Naive thymus-derived CD4-positive, alpha-beta T cell (primary cell): ENCODE results near the gene PPP1R7. TPM values are rescaled to one million over a fixed set of nuclear protein-coding genes. Genes with fewer than 3 reads are reported as not detected.
"Not testable (repeated sequence)": the region's sequence is repeated elsewhere in the genome, so short reads cannot be mapped to it uniquely, and the experiment has no call there.

Source experiments
- ATAC-seq: fragments of 150-1000 bp; cut with Tn5 transposase; 2 replicates; pipeline ENCODE4 v1.10.0; 2021; ENCODE audit warnings: mild to moderate bottlenecking, moderate library complexity
- CTCF ChIA-PET: fragments of 350-600 bp; sonication (Branson Sonifier 250); formaldehyde crosslinking; loops from one replicate; lab custom pipeline; 2021; ENCODE audit warnings: antibody characterized with exemption; lab: Charles Lee
- POLR2A ChIA-PET: fragments of 350-600 bp; sonication (Branson Sonifier 250); formaldehyde crosslinking; loops from one replicate; lab custom pipeline; 2021; ENCODE audit warnings: antibody characterized with exemption, inconsistent platforms; lab: Charles Lee
- DNase-seq, 9 donors: peaks; one replicate each; pipeline versions ENCODE4 v3.0.0 to v3.0.0-alpha.2; 2020 to 2022; ENCODE audit warnings: mixed read lengths in 1 of 9
- H3K27ac ChIP-seq: one replicate; pipeline ENCODE4 v1.7.0; 2013; ENCODE audit warnings: mild to moderate bottlenecking, low read depth, low read length, moderate library complexity
- H3K27me3 ChIP-seq, 2 donors: one replicate each; pipeline ENCODE4 v1.7.0; 2013; ENCODE audit warnings: low read length in 2 of 2, mild to moderate bottlenecking in 2 of 2, moderate library complexity in 2 of 2; ENCODE audit not compliant: control insufficient read depth in 2 of 2, insufficient read depth in 2 of 2
- H3K36me3 ChIP-seq, 3 experiments: 1 replicate in 2 of 3; 2 replicates in 1 of 3; pipeline ENCODE4 v1.7.0; 2013; ENCODE audit warnings: low read length in 3 of 3, mild to moderate bottlenecking in 3 of 3, moderate library complexity in 1 of 3; ENCODE audit not compliant: insufficient read depth in 3 of 3, control insufficient read depth in 2 of 3
- H3K4me1 ChIP-seq, 2 donors: one replicate each; pipeline ENCODE4 v1.7.0; 2013; ENCODE audit warnings: low read length in 2 of 2, mild to moderate bottlenecking in 2 of 2, moderate library complexity in 1 of 2; ENCODE audit not compliant: control insufficient read depth in 2 of 2, insufficient read depth in 2 of 2
- H3K4me3 ChIP-seq: 2 replicates; pipeline ENCODE4 v1.7.0; 2013; ENCODE audit warnings: mild to moderate bottlenecking, low read length
- H3K9me3 ChIP-seq, 3 experiments: 1 replicate in 2 of 3; 2 replicates in 1 of 3; pipeline ENCODE4 v1.7.0; 2013; ENCODE audit warnings: low read length in 3 of 3; ENCODE audit not compliant: control insufficient read depth in 2 of 3
- H3K27ac Mint-ChIP-seq, 9 donors: one replicate each; pipeline ENCODE4 v1.8.0; 2020 to 2022; ENCODE audit warnings: mixed read lengths in 9 of 9, mild to moderate bottlenecking in 8 of 9, moderate library complexity in 5 of 9, inconsistent platforms in 2 of 9
- H3K27me3 Mint-ChIP-seq, 5 donors: one replicate each; pipeline ENCODE4 v1.8.0; 2021 to 2022; ENCODE audit warnings: mixed read lengths in 5 of 5, mild to moderate bottlenecking in 1 of 5
- H3K36me3 Mint-ChIP-seq, 5 donors: one replicate each; pipeline ENCODE4 v1.8.0; 2020 to 2022; ENCODE audit warnings: mixed read lengths in 5 of 5, mild to moderate bottlenecking in 3 of 5, inconsistent platforms in 1 of 5
- H3K4me1 Mint-ChIP-seq, 7 donors: one replicate each; pipeline ENCODE4 v1.8.0; 2020 to 2022; ENCODE audit warnings: mixed read lengths in 7 of 7, mild to moderate bottlenecking in 3 of 7, inconsistent platforms in 1 of 7
- H3K4me3 Mint-ChIP-seq, 10 donors: one replicate each; pipeline ENCODE4 v1.8.0; 2020 to 2022; ENCODE audit warnings: mild to moderate bottlenecking in 10 of 10, mixed read lengths in 10 of 10, moderate library complexity in 6 of 10, inconsistent platforms in 2 of 10
- H3K9me3 Mint-ChIP-seq, 11 donors: one replicate each; pipeline ENCODE4 v1.8.0; 2020 to 2022; ENCODE audit warnings: mixed read lengths in 11 of 11, mild to moderate bottlenecking in 4 of 11, inconsistent platforms in 1 of 11, moderate library complexity in 1 of 11
- intact Hi-C, 2 donors: fragments of 100-400 bp; cut with micrococcal nuclease; formaldehyde crosslinking; loops; one replicate each; pipeline ENCODE4 v1.15.1; 2023
- polyA plus RNA-seq, 2 donors: library from polyadenylated mRNA; unstranded; fragments of 300-500 nt; fragmentation: Illumina TruSeq; gene quantifications; one replicate each; pipeline ENCODE4 v1.2.3, GENCODE V29; 2021
- total RNA-seq, 6 experiments: library from RNA in 5 of 6; stranded (reverse) in 5 of 6; gene quantifications; 1 replicate in 5 of 6; 2 replicates in 1 of 6; pipeline ENCODE4 v1.2.3 and lab custom pipeline; 2021 to 2026

The PPP1R7 gene
- total and polyA plus RNA-seq, 7 experiments from 2014 or later: 39.2 to 122 (median 59.0) TPM

DNA sequence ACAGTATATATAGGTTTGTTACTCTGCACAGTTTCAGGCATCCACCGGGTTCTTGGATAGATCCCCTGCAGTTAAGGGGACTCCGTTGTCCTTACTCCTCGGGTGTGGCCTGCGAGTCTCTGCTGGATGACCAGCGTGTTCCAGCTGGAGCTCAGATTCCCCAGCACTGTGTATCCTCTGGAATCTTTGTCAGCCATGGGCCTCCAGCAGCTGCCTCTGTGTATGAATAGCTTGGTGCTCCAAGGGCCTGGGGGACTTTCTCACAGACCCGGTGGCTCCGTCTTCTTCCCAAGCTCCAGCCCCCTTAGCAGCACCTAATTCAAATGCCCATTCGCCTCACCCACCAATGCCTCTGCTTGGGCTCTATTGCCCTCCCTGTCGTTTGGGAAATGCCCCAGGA lies 44.5 kb downstream of the PPP1R7 start:
- no peaks in the 10 kb centered on the region for H3K4me1 ChIP-seq
- Mint-ChIP-seq H3K27me3 (no peaks in the 10 kb centered on the region), H3K36me3 (no peaks in the 10 kb centered on the region), H3K4me1 (no peaks in the 10 kb centered on the region), H3K4me3 (no peak overlapping the region), H3K27ac (no peak overlapping the region), H3K9me3 (no peaks in the 10 kb centered on the region)
- no peak for ATAC-seq
- CTCF ChIA-PET: interaction anchor here (0.6 kb wide), 1 partner anchor 85 kb away, joined by 3 read pairs; no protein-coding TSS in a partner anchor
- intact Hi-C loops: no loop called here
- H3K4me3 ChIP-seq: no peak overlapping the region
- H3K9me3 ChIP-seq: no peaks in the 10 kb centered on the region
- no peak overlapping the region for H3K27ac ChIP-seq
- H3K36me3 ChIP-seq: no peaks in the 10 kb centered on the region
- H3K27me3 ChIP-seq: no peaks in the 10 kb centered on the region
- POLR2A ChIA-PET: no interaction called here
- no peak for DNase-seq

- Histone ChIP-seq H3K9me3 (no peaks in the 10 kb centered on the region), H3K36me3 (no peaks in the 10 kb centered on the region), H3K27ac (no peak overlapping the region), H3K27me3 (no peaks in the 10 kb centered on the region), H3K4me3 (no peak overlapping the region), H3K4me1 (no peaks in the 10 kb centered on the region)
- ChIA-PET CTCF (no interaction called here), POLR2A (no interaction called here)
- Mint-ChIP-seq H3K36me3 (no peaks in the 10 kb centered on the region), H3K27ac (no peak overlapping the region), H3K4me3 (no peak overlapping the region), H3K4me1 (no peaks in the 10 kb centered on the region), H3K9me3 (no peaks in the 10 kb centered on the region), H3K27me3 (no peaks in the 10 kb centered on the region)
- DNase-seq (no peak), ATAC-seq (no peak)
- intact Hi-C loops: no loop called here
Observed at GRCh38 chr2:241195506-241196130, 45.4 kb downstream of the PPP1R7 start.

GRCh38 chr2:241197246-241197645 lies 47.0 kb downstream of the PPP1R7 start:
- H3K9me3 ChIP-seq, H3K9me3 Mint-ChIP-seq, CTCF ChIA-PET, H3K27ac Mint-ChIP-seq, H3K36me3 ChIP-seq, H3K4me3 ChIP-seq, H3K4me3 Mint-ChIP-seq, ATAC-seq, H3K27me3 Mint-ChIP-seq, H3K4me1 Mint-ChIP-seq, H3K27ac ChIP-seq, H3K4me1 ChIP-seq, H3K27me3 ChIP-seq, H3K36me3 Mint-ChIP-seq, POLR2A ChIA-PET, intact Hi-C loops, DNase-seq: not testable (repeated sequence)

- Histone ChIP-seq H3K36me3 (no peaks in the 10 kb centered on the region), H3K27ac (no peak overlapping the region), H3K4me3 (no peak overlapping the region), H3K9me3 (no peaks in the 10 kb centered on the region), H3K27me3 (no peaks in the 10 kb centered on the region), H3K4me1 (no peaks in the 10 kb centered on the region)
- POLR2A ChIA-PET: no interaction called here
- ATAC-seq (no peak), DNase-seq (no peak)
- no peaks in the 10 kb centered on the region for H3K4me1 Mint-ChIP-seq
- no peak overlapping the region for H3K27ac Mint-ChIP-seq
- H3K9me3 Mint-ChIP-seq: no peaks in the 10 kb centered on the region
- H3K4me3 Mint-ChIP-seq: no peak overlapping the region
- CTCF ChIA-PET: no interaction called here
- intact Hi-C loops: no loop called here
- H3K27me3 Mint-ChIP-seq: no peaks in the 10 kb centered on the region
- H3K36me3 Mint-ChIP-seq: no peaks in the 10 kb centered on the region
Observed at GRCh38 chr2:241197947-241198346, 47.7 kb downstream of the PPP1R7 start.

- no peak for ATAC-seq
Observed at GRCh38 chr2:241198381-241199279, 48.4 kb downstream of the PPP1R7 start.

GRCh38 chr2:241199286-241199685 lies 49.0 kb downstream of the PPP1R7 start:
- no peaks in the 10 kb centered on the region for H3K9me3 Mint-ChIP-seq
- no peaks in the 10 kb centered on the region for H3K4me1 Mint-ChIP-seq
- no peaks in the 10 kb centered on the region for H3K36me3 Mint-ChIP-seq
- no peaks in the 10 kb centered on the region for H3K27me3 ChIP-seq
- intact Hi-C loops: no loop called here
- no peaks in the 10 kb centered on the region for H3K9me3 ChIP-seq
- H3K4me1 ChIP-seq: no peaks in the 10 kb centered on the region
- H3K36me3 ChIP-seq: no peaks in the 10 kb centered on the region
- no peak overlapping the region for H3K4me3 Mint-ChIP-seq
- no peak for ATAC-seq
- H3K27ac Mint-ChIP-seq: no peak overlapping the region
- H3K4me3 ChIP-seq: no peak overlapping the region
- H3K27ac ChIP-seq: no peak overlapping the region
- H3K27me3 Mint-ChIP-seq: no peaks in the 10 kb centered on the region
- DNase-seq: no peak
- ChIA-PET POLR2A (no interaction called here), CTCF (no interaction called here)

More at GRCh38 chr2:241198381-241199279, 48.4 kb downstream of the PPP1R7 start:
- CTCF ChIA-PET: no interaction called here
- Histone ChIP-seq H3K9me3 (no peaks in the 10 kb centered on the region), H3K36me3 (no peaks in the 10 kb centered on the region), H3K27me3 (no peaks in the 10 kb centered on the region), H3K4me3 (no peak overlapping the region), H3K4me1 (no peaks in the 10 kb centered on the region), H3K27ac (no peak overlapping the region)
- POLR2A ChIA-PET: no interaction called here
- intact Hi-C loops: no loop called here
- no peak overlapping the region for H3K4me3 Mint-ChIP-seq
- no peaks in the 10 kb centered on the region for H3K9me3 Mint-ChIP-seq
- DNase-seq: no peak
- H3K27ac Mint-ChIP-seq: no peak overlapping the region
- H3K4me1 Mint-ChIP-seq: no peaks in the 10 kb centered on the region
- no peaks in the 10 kb centered on the region for H3K36me3 Mint-ChIP-seq
- H3K27me3 Mint-ChIP-seq: no peaks in the 10 kb centered on the region
